Spinal cord (tissue), 10 donors: ENCODE data around the gene CITED1. TPM values are rescaled to one million over a fixed set of nuclear protein-coding genes. Genes with fewer than 3 reads are reported as not detected.

ENCODE experiments used
- DNase-seq, 6 donors: peaks; one replicate each; pipeline versions ENCODE4 v3.0.0 to v3.0.0-alpha.2; 2013 to 2015; ENCODE audit warnings: low spot score in 6 of 6, low read depth in 4 of 6
- H3K27ac ChIP-seq: one replicate; pipeline ENCODE4 v1.5.1; 2013; ENCODE audit warnings: low read depth, low read length, control low read depth
- H3K27me3 ChIP-seq: one replicate; pipeline ENCODE4 v1.6.1; 2013; ENCODE audit warnings: low read length; ENCODE audit not compliant: control insufficient read depth, insufficient read depth
- H3K36me3 ChIP-seq: one replicate; pipeline ENCODE4 v1.6.1; 2013; ENCODE audit warnings: low read length; ENCODE audit not compliant: control insufficient read depth, insufficient read depth
- H3K4me1 ChIP-seq: one replicate; pipeline ENCODE4 v1.6.1; 2013; ENCODE audit warnings: low read length; ENCODE audit not compliant: control insufficient read depth, insufficient read depth
- H3K4me3 ChIP-seq: one replicate; pipeline ENCODE4 v1.5.1; 2013; ENCODE audit warnings: low read depth, low read length, control low read depth
- H3K9me3 ChIP-seq: one replicate; pipeline ENCODE4 v1.6.1; 2013; ENCODE audit warnings: low read length; ENCODE audit not compliant: control insufficient read depth, insufficient read depth
- WGBS: methylation state at CpG from one replicate; pipeline ENCODE4 v1.1.5; 2013; ENCODE audit warnings: missing lambda C conversion rate; ENCODE audit not compliant: insufficient coverage; 5-methylcytosine and 5-hydroxymethylcytosine counted together
- polyA plus RNA-seq, 2 donors: library from polyadenylated mRNA; unstranded; fragments of 120-200 nt; gene quantifications; one replicate each; pipeline ENCODE4 v1.2.1, GENCODE V29; 2013; ENCODE audit not compliant: insufficient read length in 2 of 2
- small RNA-seq: library from RNA; depleted of rRNA; stranded (forward); fragments of <200 nt; gene quantifications from one replicate; pipeline ENCODE3, GENCODE V24; 2014; ENCODE audit warnings: low replicate concordance
- total RNA-seq, 2 donors: library from RNA; depleted of rRNA in 1 of 2; stranded (reverse); fragments of 120-200 nt in 1 of 2; fragments of >200 nt in 1 of 2; gene quantifications; one replicate each; pipeline versions ENCODE4 v1.2.3 to v1.2.4, GENCODE V29; 2013 to 2014
- donor health status: healthy.

The CITED1 gene
- total and polyA plus RNA-seq, 4 donors = 4.3 to 9.0 (median 7.0) TPM

- Histone ChIP-seq H3K27me3 (peaks cover 12% of the 10 kb centered on the region), H3K27ac (no peak overlapping the region), H3K4me1 (peaks cover 5% of the 10 kb centered on the region), H3K36me3 (no peaks in the 10 kb centered on the region), H3K9me3 (no peaks in the 10 kb centered on the region), H3K4me3 (no peak overlapping the region)
- WGBS = 91% methylated on average over 4 of the region's 4 CpGs
- DNase-seq = no peak
Measured at GRCh38 chrX:72260448-72260847, 45.3 kb downstream of the CITED1 start.

GRCh38 chrX:72258174-72258573, 47.5 kb downstream of the CITED1 start:
- no peak overlapping the region for H3K27ac ChIP-seq
- H3K4me3 ChIP-seq = no peak overlapping the region
- H3K4me1 ChIP-seq = peaks cover 9% of the 10 kb centered on the region
- peaks cover 20% of the 10 kb centered on the region for H3K27me3 ChIP-seq
- H3K9me3 ChIP-seq = no peaks in the 10 kb centered on the region
- no peak for DNase-seq
- H3K36me3 ChIP-seq = no peaks in the 10 kb centered on the region
- 62% methylated on average over 4 of the region's 7 CpGs for WGBS

GRCh38 chrX:72255864-72256263, 49.9 kb downstream of the CITED1 start:
- H3K27ac ChIP-seq = no peak overlapping the region
- no peak overlapping the region for H3K4me3 ChIP-seq

GRCh38 chrX:72255445-72255844, 50.3 kb downstream of the CITED1 start:
- WGBS = 5% methylated on average over 21 of the region's 24 CpGs
- no peaks in the 10 kb centered on the region for H3K36me3 ChIP-seq
- H3K27me3 ChIP-seq = peaks cover 27% of the 10 kb centered on the region
- peak in 3 of 6 donors; percentile 33 to 75 (median 60) for DNase-seq
- H3K4me3 ChIP-seq = no peak overlapping the region
- H3K27ac ChIP-seq = no peak overlapping the region
- no peaks in the 10 kb centered on the region for H3K9me3 ChIP-seq
- H3K4me1 ChIP-seq = peaks cover 9% of the 10 kb centered on the region

More at GRCh38 chrX:72255864-72256263, 49.9 kb downstream of the CITED1 start:
- H3K4me1 ChIP-seq = peaks cover 9% of the 10 kb centered on the region
- no peak for DNase-seq
- no peaks in the 10 kb centered on the region for H3K36me3 ChIP-seq
- WGBS = 47% methylated on average over 3 of the region's 7 CpGs
- no peaks in the 10 kb centered on the region for H3K9me3 ChIP-seq
- peaks cover 27% of the 10 kb centered on the region for H3K27me3 ChIP-seq

GRCh38 chrX:72254816-72255215, 50.9 kb downstream of the CITED1 start:
- H3K27ac ChIP-seq = no peak overlapping the region

GRCh38 chrX:72253686-72254085, 52.0 kb downstream of the CITED1 start:
- Histone ChIP-seq H3K4me3 (no peak overlapping the region), H3K36me3 (no peaks in the 10 kb centered on the region), H3K9me3 (no peaks in the 10 kb centered on the region), H3K27me3 (peaks cover 27% of the 10 kb centered on the region), H3K4me1 (peaks cover 9% of the 10 kb centered on the region), H3K27ac (no peak overlapping the region)
- DNase-seq = no peak

More at GRCh38 chrX:72254816-72255215, 50.9 kb downstream of the CITED1 start:
- peak in 2 of 6 donors; percentile 39 to 56 for DNase-seq
- no peaks in the 10 kb centered on the region for H3K9me3 ChIP-seq
- peaks cover 9% of the 10 kb centered on the region for H3K4me1 ChIP-seq
- WGBS = 20% methylated on average over 11 of the region's 17 CpGs
- no peaks in the 10 kb centered on the region for H3K36me3 ChIP-seq
- H3K27me3 ChIP-seq = peaks cover 27% of the 10 kb centered on the region
- no peak overlapping the region for H3K4me3 ChIP-seq

Small RNA genes within 50 kb of the gene (small RNA-seq; reads per million reads assigned to genes)
- gene RF00019 = not detected

Other genes starting within 250 kb of the CITED1 start
- 1 to 10 TPM; 8.2 to 8.7 TPM for gene RTL5, start 174.0 kb downstream of the CITED1 start, total RNA-seq
- gene RTL5, start 174.0 kb downstream of the CITED1 start, polyA plus RNA-seq = 10 to 100 TPM; 31.2 to 32.9 TPM
- gene PIN4, start 124.2 kb downstream of the CITED1 start, total RNA-seq = 10 to 100 TPM in 1 of 2 donors, 1 to 10 TPM in 1; 6.1 to 24.9 TPM
- 10 to 100 TPM; 26.4 to 28.2 TPM for gene PIN4, start 124.2 kb downstream of the CITED1 start, polyA plus RNA-seq
- gene ERCC6L, start 66.9 kb downstream of the CITED1 start, total RNA-seq = 1 to 10 TPM; 1.7 TPM
- gene ERCC6L, start 66.9 kb downstream of the CITED1 start, polyA plus RNA-seq = 1 to 10 TPM; 1.3 to 1.4 TPM
- gene RPS4X, start 28.7 kb downstream of the CITED1 start, total RNA-seq = 1,000 to 10,000 TPM in 1 of 2 donors, 100 to 1,000 TPM in 1; 759 to 1,582 TPM
- 100 to 1,000 TPM; 819 to 844 TPM for gene RPS4X, start 28.7 kb downstream of the CITED1 start, polyA plus RNA-seq